Measurements from ENCODE around the gene RC3H2. TPM values are rescaled to one million over a fixed set of nuclear protein-coding genes. Genes with fewer than 3 reads are reported as not detected.

Gene RC3H2
- total RNA-seq, 4 donors from 2014 or later: 27.9 to 48.7 (median 41.7) TPM

GRCh38 chr9:122931226-122932121, 26.3 kb upstream of the RC3H2 start, which contains the start of gene ZBTB26:
ZBTB26 (minus strand) TSS chr9:122931512; CDS start chr9:122919934, 11,578 bp downstream.
- Histone ChIP-seq H3K27me3 (no peaks in the 10 kb centered on the region), H3K36me3 (peaks cover 0 to 4% (median 0%) of the 10 kb centered on the region in 3 donors), H3K4me3 (peak within 1 kb of the TSS; percentile 63 to 82 (median 76)), H3K9me3 (no peaks in the 10 kb centered on the region), H3K4me1 (peaks cover 0 to 30% (median 3%) of the 10 kb centered on the region in 4 donors), H3K27ac (peak within 1 kb of the TSS; percentile 58 to 80 (median 76))
- DNase-seq: peak; percentile 94 to 97 (median 94)
- TF ChIP-seq CTCF (IDR thresholded peaks at IDR 0.05): no peak
- TF ChIP-seq POLR2A (IDR thresholded peaks at IDR 0.05): peak; percentile 54 to 65

- Histone ChIP-seq H3K27me3 (no peaks in the 10 kb centered on the region), H3K4me3 (peak overlapping the region; percentile 63 to 82 (median 76)), H3K9me3 (no peaks in the 10 kb centered on the region), H3K27ac (peak overlapping the region; percentile 58 to 80 (median 76)), H3K36me3 (no peaks in the 10 kb centered on the region), H3K4me1 (peaks cover 0 to 30% (median 3%) of the 10 kb centered on the region in 4 donors)
- TF ChIP-seq CTCF (IDR thresholded peaks at IDR 0.05): no peak
- no peak for TF ChIP-seq POLR2A (IDR thresholded peaks at IDR 0.05)
- DNase-seq: no peak
These were observed 25.5 kb upstream of the RC3H2 start for GRCh38 chr9:122930541-122931225.

GRCh38 chr9:122929796-122930354, 24.7 kb upstream of the RC3H2 start:
- peaks cover 0 to 30% (median 3%) of the 10 kb centered on the region in 4 donors for H3K4me1 ChIP-seq
- no peak overlapping the region for H3K4me3 ChIP-seq
- TF ChIP-seq POLR2A (IDR thresholded peaks at IDR 0.05): no peak
- TF ChIP-seq CTCF (IDR thresholded peaks at IDR 0.05): no peak
- H3K9me3 ChIP-seq: no peaks in the 10 kb centered on the region
- DNase-seq: no peak
- H3K36me3 ChIP-seq: no peaks in the 10 kb centered on the region
- H3K27ac ChIP-seq: no peak overlapping the region
- H3K27me3 ChIP-seq: no peaks in the 10 kb centered on the region

- Histone ChIP-seq H3K27me3 (no peaks in the 10 kb centered on the region), H3K27ac (no peak overlapping the region), H3K36me3 (peaks cover 0 to 16% (median 0%) of the 10 kb centered on the region in 3 donors), H3K9me3 (no peaks in the 10 kb centered on the region), H3K4me1 (no peaks in the 10 kb centered on the region), H3K4me3 (no peak overlapping the region)
- no peak for TF ChIP-seq POLR2A (IDR thresholded peaks at IDR 0.05)
- no peak for TF ChIP-seq CTCF (IDR thresholded peaks at IDR 0.05)
- no peak for DNase-seq
These were observed 18.8 kb upstream of the RC3H2 start for GRCh38 chr9:122923947-122924346.

- DNase-seq: no peak
- TF ChIP-seq POLR2A (IDR thresholded peaks at IDR 0.05) (no peak), CTCF (IDR thresholded peaks at IDR 0.05) (no peak)
- no peaks in the 10 kb centered on the region for H3K27me3 ChIP-seq
These were observed 17.6 kb upstream of the RC3H2 start for GRCh38 chr9:122922713-122923112.

More at GRCh38 chr9:122922713-122923112, 17.6 kb upstream of the RC3H2 start:
- Histone ChIP-seq H3K9me3 (no peaks in the 10 kb centered on the region), H3K27ac (no peak overlapping the region), H3K36me3 (peaks cover 0 to 20% (median 0%) of the 10 kb centered on the region in 3 donors), H3K4me1 (no peaks in the 10 kb centered on the region), H3K4me3 (no peak overlapping the region)

Measured in Peyer's patch (tissue), 4 donors.